ENCODE measurements around the gene ZBTB7C.

Gene ZBTB7C

DNA sequence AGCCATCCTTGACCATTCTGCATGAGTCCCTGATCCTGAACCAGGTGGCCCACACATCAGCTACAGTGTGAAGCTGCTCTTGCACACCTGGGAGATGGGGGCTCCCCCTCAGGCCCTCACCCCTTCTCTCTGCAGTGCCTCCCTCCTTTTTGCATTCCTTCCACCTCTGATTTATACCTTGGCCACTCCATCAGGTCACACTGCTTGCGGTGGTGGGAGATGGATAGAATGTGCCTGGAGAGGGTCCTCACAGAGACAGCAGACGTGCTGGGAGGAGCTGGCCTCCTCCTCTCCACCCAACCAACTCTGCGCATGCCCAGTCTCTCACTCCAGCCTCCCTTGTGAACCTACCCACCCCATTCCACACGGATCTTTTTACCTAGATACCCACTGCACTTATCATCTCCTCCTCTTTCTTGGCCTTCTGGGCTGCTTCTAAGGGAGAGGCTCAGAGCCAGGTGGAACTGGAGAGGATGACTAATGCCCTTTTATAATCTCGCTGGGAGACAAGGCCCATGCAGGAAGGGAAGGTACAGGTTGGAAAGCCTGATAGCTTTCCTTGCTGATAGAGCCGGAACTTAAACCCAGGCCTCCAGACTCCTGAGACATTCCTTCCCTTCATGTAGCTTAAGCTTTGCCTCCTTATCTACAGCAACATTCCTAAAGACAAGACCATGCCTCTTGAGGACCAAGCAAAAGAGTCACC, 205.1 kb downstream of the ZBTB7C start:
- Histone ChIP-seq H3K4me1 (no peaks in the 10 kb centered on the region), H3K4me3 (ENCODE audit: low read depth, low read length) (no peak overlapping the region), H3K9me3 (no peaks in the 10 kb centered on the region), H3K36me3 (no peaks in the 10 kb centered on the region), H3K27me3 (no peaks in the 10 kb centered on the region)
- DNase-seq, result no peak
- TF ChIP-seq, protein P1, sequence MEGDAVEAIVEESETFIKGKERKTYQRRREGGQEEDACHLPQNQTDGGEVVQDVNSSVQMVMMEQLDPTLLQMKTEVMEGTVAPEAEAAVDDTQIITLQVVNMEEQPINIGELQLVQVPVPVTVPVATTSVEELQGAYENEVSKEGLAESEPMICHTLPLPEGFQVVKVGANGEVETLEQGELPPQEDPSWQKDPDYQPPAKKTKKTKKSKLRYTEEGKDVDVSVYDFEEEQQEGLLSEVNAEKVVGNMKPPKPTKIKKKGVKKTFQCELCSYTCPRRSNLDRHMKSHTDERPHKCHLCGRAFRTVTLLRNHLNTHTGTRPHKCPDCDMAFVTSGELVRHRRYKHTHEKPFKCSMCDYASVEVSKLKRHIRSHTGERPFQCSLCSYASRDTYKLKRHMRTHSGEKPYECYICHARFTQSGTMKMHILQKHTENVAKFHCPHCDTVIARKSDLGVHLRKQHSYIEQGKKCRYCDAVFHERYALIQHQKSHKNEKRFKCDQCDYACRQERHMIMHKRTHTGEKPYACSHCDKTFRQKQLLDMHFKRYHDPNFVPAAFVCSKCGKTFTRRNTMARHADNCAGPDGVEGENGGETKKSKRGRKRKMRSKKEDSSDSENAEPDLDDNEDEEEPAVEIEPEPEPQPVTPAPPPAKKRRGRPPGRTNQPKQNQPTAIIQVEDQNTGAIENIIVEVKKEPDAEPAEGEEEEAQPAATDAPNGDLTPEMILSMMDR (IDR thresholded peaks at IDR 0.05; ENCODE audit: low read depth, low read length), result no peak

DNA sequence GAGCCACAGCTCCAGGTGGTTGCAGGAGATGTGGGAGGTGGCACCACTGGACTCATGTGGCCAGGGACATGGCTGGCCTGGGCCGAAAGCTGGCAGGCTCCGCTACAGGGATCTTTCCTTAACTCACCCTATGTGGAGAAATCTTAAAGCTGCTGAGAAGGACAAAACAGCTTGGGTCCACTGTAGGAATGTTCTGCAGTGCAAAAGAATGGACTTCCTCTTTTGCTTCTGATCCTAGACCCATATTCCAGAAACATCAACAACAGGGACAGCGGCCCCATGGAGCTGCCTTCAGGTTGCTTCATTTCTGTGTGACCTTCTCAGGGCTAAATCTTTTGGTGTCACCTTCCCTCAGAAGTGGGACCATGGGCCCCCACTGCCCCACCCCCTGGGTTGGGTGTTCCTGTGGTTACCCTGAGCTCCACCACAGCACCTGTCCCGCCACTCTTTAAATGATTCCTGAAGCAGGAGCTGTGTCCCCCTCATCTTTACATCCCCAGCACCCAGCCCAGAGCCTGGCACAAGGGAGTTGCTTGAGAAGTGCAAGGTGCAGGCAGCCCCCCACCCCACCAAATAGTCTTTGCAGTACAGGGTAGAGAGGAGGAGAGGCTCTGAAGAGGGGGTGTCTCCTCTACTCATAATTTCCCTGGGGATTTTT, 205.8 kb downstream of the ZBTB7C start:
- TF ChIP-seq, protein P1 (IDR thresholded peaks at IDR 0.05; ENCODE audit: low read depth, low read length), result no peak
- H3K4me3 ChIP-seq (ENCODE audit: low read depth, low read length), result no peak overlapping the region
- no peak for DNase-seq
- no peaks in the 10 kb centered on the region for H3K36me3 ChIP-seq
- H3K27me3 ChIP-seq, result no peaks in the 10 kb centered on the region
- H3K9me3 ChIP-seq, result no peaks in the 10 kb centered on the region
- no peaks in the 10 kb centered on the region for H3K4me1 ChIP-seq

DNA sequence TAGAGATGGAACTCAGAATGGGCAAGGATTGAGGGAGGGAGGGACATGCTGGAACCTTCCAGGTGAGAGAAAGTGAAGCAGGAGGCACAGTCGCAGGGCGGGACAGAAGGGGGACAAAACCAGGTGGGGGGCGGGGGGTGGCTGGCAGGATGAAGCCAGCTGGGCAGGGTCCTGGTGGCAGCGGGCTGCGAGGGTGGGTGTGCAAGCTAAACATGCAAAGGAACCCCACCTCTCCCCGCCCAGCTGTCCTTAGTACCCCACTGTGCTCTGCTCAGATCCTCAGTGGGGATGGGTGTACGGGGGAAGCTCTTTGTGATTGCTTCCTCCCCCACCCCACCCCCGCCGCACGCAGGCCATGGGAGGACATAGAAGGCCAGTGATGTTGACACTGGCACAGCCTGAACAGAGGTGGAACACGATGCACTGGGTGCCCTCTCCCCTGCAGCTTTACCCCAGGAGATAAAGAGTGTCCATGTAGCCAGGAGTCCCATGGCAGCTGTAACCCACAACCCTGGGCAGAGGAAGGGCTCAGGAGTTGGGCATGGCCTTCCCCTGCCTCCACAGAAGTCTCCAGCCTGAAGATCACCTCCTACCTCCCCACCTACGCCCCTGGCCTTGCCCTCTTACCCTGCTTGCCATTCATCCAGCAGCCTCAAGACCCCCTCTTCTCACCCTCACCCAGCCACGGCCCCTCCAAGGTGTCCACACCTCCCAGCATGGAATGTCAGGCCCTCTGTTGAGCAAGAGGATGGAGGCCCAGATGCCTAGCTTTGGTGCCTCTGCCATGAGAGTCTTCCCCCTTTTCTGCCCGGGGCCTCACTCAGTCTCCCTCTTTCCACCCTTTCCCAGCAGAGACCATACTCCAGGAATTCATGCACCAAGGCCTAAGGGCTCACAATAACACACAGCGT, 206.6 kb downstream of the ZBTB7C start:
- TF ChIP-seq, protein P1 (IDR thresholded peaks at IDR 0.05; ENCODE audit: low read depth, low read length), result no peak
- no peaks in the 10 kb centered on the region for H3K9me3 ChIP-seq
- no peaks in the 10 kb centered on the region for H3K36me3 ChIP-seq
- H3K27me3 ChIP-seq, result no peaks in the 10 kb centered on the region
- DNase-seq, result no peak
- H3K4me3 ChIP-seq (ENCODE audit: low read depth, low read length), result no peak overlapping the region
- H3K4me1 ChIP-seq, result no peaks in the 10 kb centered on the region

DNA sequence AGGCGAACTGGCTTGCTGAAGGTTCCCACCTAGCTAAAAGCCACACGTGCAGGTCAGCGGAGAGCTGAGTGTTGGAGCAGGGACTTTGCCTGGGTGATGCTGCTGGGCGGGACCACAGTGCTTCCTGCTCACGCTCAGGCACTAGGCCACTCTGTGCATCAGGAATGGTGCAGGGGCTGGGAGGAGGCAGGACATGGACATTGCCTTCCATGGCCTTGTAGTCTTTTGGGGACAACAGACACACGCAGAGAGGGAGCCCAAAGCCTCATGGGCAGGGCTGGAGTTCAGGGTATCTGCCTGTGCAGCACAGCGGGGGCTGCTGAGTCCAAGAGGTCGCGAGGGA, 207.2 kb downstream of the ZBTB7C start:
- H3K4me3 ChIP-seq (ENCODE audit: low read depth, low read length), result no peak overlapping the region
- H3K9me3 ChIP-seq, result no peaks in the 10 kb centered on the region
- TF ChIP-seq, protein P1 (IDR thresholded peaks at IDR 0.05; ENCODE audit: low read depth, low read length), result no peak

DNA sequence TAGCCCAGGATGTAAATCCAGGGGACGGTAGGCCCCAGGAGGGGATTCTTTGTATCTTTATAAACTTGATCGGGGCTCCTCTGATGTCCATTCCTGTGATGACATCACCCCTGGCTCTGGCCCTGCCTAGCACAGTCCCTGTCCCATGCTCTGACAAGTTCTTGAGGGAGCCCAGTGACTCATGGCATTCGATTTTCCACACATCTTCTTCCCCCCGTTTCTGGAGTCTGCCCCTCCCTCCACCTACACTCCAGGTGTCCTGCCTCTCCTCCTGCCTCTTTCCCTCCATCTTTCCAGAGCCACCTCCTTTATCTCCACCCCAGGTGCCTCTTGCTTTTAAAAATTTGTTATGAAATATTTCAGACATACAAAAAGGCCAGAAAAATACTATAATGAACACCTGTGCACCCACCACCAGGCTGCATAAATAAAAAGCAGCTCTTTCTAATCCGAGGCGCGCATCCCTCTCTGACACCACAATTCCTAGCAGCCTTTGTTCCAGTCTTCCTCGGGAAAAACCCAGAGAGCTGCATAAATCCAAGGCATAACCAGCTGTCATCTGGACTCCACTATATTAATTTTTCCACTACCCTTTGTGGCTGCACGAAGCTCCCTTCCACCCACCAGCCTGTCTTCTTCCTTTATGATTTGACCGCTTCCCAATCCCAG, 207.7 kb downstream of the ZBTB7C start:
- Histone ChIP-seq H3K4me3 (ENCODE audit: low read depth, low read length) (no peak overlapping the region), H3K9me3 (no peaks in the 10 kb centered on the region), H3K4me1 (no peaks in the 10 kb centered on the region), H3K27me3 (no peaks in the 10 kb centered on the region), H3K36me3 (no peaks in the 10 kb centered on the region)
- DNase-seq, result no peak
- TF ChIP-seq, protein P1 (IDR thresholded peaks at IDR 0.05; ENCODE audit: low read depth, low read length), result no peak

More for the DNA sequence above, 207.2 kb downstream of the ZBTB7C start:
- no peaks in the 10 kb centered on the region for H3K36me3 ChIP-seq
- DNase-seq, result no peak
- H3K27me3 ChIP-seq, result no peaks in the 10 kb centered on the region
- no peaks in the 10 kb centered on the region for H3K4me1 ChIP-seq
